Measurements from ENCODE around the gene FAM3D. TPM values are rescaled to one million over a fixed set of nuclear protein-coding genes. Genes with fewer than 3 reads are reported as not detected.
"Not testable (repeated sequence)": the region's sequence is repeated elsewhere in the genome, so short reads cannot be mapped to it uniquely, and the experiment has no call there.

The FAM3D gene
- total and polyA plus RNA-seq, 8 donors, result 0.32 to 2.1 (median 0.67) TPM

- Histone ChIP-seq H3K9me3 (no peaks in the 10 kb centered on the region), H3K4me3 (no peak overlapping the region), H3K27ac (no peak overlapping the region), H3K4me1 (no peaks in the 10 kb centered on the region), H3K36me3 (no peaks in the 10 kb centered on the region), H3K27me3 (no peaks in the 10 kb centered on the region)
- TF ChIP-seq CTCF (IDR thresholded peaks at IDR 0.05), result no peak
- 68 to 75% methylated on average over 6 of the region's 6 CpGs for whole genome bisulfite sequencing, 2 donors
- intact Hi-C loops (cut with DNase I), result no loop called here
- ATAC-seq (no peak), DNase-seq (no peak), FAIRE-seq (no peak)
These were observed 12.9 kb upstream of the FAM3D start for GRCh38 chr3:58679446-58679845.

DNA sequence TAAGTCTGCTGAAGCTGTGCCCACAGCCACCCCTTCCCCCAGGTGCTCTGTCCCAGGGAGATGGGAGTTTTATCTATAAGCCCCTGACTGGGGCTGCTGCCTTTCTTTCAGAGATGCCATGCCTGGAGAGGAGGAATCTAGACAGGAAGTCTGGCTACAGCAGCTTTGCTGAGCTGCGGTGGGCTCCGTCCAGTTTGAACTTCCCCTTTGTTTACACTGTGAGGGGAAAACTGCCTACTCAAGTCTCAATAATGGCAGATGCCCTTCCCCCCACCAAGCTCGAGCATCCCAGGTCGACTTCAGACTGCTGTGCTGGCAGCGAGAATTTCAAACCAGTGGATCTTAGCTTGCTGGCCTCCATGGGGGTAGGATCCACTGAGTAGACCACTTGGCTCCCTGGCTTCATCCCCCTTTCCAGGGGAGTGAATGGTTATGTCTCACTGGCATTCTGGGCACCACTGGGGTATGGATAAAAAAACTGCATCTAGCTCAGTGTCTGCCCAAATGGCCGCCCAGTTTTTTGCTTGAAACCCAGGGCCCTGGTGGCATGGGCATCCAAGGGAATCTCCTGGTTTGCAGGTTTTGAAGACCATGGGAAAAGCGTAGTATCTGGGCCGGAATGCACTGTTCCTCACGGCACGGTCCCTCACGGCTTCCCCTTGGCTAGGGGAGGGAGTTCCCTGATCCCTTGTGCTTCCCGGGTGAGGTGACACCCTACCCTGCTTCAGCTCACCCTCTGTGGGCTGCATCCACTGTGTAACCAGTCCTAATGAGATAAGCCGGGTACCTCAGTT lies 11.8 kb upstream of the FAM3D start:
- FAIRE-seq; DNase-seq; H3K4me3 ChIP-seq; intact Hi-C loops (cut with DNase I); H3K36me3 ChIP-seq; H3K9me3 ChIP-seq; H3K27me3 ChIP-seq; H3K4me1 ChIP-seq; H3K27ac ChIP-seq; ATAC-seq: not testable (repeated sequence)
- 77 to 82% methylated on average over 13 of the region's 13 CpGs for WGBS, 2 donors

DNA sequence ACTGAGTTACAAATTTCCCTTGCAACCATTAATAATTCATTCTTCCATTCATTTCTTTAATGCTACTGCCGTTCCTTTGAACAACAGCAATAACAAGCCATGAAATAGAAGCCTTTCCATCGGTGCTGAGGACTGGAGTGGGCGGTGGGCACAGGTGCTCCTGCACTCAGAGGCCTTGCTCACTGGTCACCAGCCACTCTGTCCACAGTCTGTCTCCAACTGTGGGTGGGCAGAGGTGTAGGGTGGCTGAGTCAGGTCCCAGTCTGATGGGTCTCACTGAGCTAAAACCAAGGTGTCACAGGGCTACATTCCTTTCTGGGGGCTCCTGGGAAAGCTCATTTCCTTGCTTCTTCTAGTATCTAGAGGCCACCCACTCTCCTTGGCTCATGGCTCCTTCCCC lies 6.3 kb upstream of the FAM3D start:
- ATAC-seq, result no peak
- H3K36me3 ChIP-seq, result no peaks in the 10 kb centered on the region
- H3K9me3 ChIP-seq, result no peaks in the 10 kb centered on the region
- H3K4me3 ChIP-seq, result no peak overlapping the region
- intact Hi-C loops (cut with DNase I), result no loop called here
- H3K27me3 ChIP-seq, result no peaks in the 10 kb centered on the region
- DNase-seq, result no peak
- H3K27ac ChIP-seq, result no peak overlapping the region
- TF ChIP-seq CTCF (IDR thresholded peaks at IDR 0.05), result no peak
- FAIRE-seq, result no peak
- peaks cover 0 to 9% (median 7%) of the 10 kb centered on the region in 3 donors for H3K4me1 ChIP-seq
- WGBS, 2 donors, result 74 to 75% methylated on average over 3 of the region's 3 CpGs

- intact Hi-C loops (cut with DNase I), result no loop called here
- FAIRE-seq (no peak), DNase-seq (peak in 2 of 6 donors; percentile 32 to 52), ATAC-seq (peak; percentile 76 to 91 (median 88))
- no peak for TF ChIP-seq CTCF (IDR thresholded peaks at IDR 0.05)
- Histone ChIP-seq H3K27me3 (no peaks in the 10 kb centered on the region), H3K36me3 (no peaks in the 10 kb centered on the region), H3K4me1 (peaks cover 0 to 9% (median 7%) of the 10 kb centered on the region in 3 donors), H3K9me3 (no peaks in the 10 kb centered on the region), H3K27ac (no peak overlapping the region), H3K4me3 (no peak overlapping the region)
- 14 to 19% methylated on average over 8 of the region's 8 CpGs for WGBS, 2 donors
These were observed 5.9 kb upstream of the FAM3D start for GRCh38 chr3:58672451-58672850.

- Histone ChIP-seq H3K27me3 (no peaks in the 10 kb centered on the region), H3K36me3 (no peaks in the 10 kb centered on the region), H3K9me3 (no peaks in the 10 kb centered on the region), H3K4me3 (no peak overlapping the region), H3K27ac (no peak overlapping the region), H3K4me1 (peaks cover 0 to 9% (median 7%) of the 10 kb centered on the region in 3 donors)
- TF ChIP-seq CTCF (IDR thresholded peaks at IDR 0.05), result no peak
- no peak for ATAC-seq
- no peak for FAIRE-seq
- WGBS, 2 donors, result 75 to 78% methylated on average over 9 of the region's 9 CpGs
- no peak for DNase-seq
- intact Hi-C loops (cut with DNase I), result no loop called here
These were observed 4.0 kb upstream of the FAM3D start for GRCh38 chr3:58670506-58671135.
